ENCODE data around the gene HNRNPLL. TPM values are rescaled to one million over a fixed set of nuclear protein-coding genes. Genes with fewer than 3 reads are reported as not detected.

Gene HNRNPLL
- total RNA-seq, 2 experiments from 2014 or later, result 50.6 to 52.2 TPM

GRCh38 chr2:38523728-38524437, 78.8 kb downstream of the HNRNPLL start:
- Mint-ChIP-seq H3K9me3 (no peaks in the 10 kb centered on the region), H3K27ac (no peak overlapping the region), H3K27me3 (peaks cover 29% of the 10 kb centered on the region), H3K4me1 (peaks cover 5% of the 10 kb centered on the region), H3K4me3 (no peak overlapping the region), H3K36me3 (no peaks in the 10 kb centered on the region)
- no peak for DNase-seq

DNA sequence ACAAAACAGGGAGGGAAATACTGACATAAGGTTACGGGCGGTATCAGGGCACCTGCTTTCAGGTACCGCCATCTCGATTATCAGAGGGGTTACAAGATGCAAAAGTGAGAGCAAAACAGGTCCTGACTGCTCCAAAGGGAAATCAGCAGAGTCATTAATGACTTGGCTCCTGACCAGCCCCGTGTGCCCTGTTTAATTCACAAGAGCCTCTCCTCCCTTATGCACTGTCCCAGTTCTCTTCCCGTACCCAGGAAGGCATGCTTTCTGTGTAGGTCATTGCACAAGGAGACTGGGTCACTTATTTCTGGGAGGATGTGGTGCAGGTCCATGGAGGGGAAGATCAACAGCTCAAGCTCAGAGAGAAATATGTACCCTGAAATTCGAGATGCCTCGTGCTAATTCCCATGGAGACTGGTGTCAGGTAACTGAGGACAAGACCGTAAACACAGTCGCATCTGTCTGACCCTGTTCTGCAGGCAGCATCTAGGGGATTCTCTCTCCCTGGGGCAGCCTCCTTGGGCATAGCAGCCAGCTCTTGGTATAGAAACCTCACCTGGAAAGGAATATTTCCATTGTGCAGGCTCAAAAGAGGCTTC, 79.9 kb downstream of the HNRNPLL start:
- Mint-ChIP-seq H3K27ac (no peak overlapping the region), H3K4me3 (no peak overlapping the region), H3K4me1 (no peaks in the 10 kb centered on the region), H3K27me3 (peaks cover 21% of the 10 kb centered on the region), H3K9me3 (no peaks in the 10 kb centered on the region), H3K36me3 (no peaks in the 10 kb centered on the region)
- DNase-seq, result no peak

DNA sequence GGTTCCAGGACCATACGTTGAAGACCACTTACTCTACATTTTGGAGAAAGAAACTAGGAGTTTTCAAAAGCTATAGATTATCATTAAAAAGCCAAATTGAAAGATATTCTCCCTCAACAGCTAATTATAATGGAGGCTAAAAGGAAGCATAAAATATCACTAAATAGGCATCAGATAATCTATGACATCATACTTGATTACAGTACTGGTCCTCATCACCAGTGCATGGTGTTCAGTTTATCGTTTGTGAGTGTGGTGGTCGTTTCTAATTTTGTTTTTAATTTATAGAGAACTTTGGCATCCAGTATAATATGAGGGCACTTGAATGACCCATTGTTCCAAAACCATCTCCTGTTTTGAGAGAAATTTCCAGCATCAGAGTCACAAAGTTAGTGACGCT, 80.9 kb downstream of the HNRNPLL start:
- no peak overlapping the region for H3K4me3 Mint-ChIP-seq
- no peaks in the 10 kb centered on the region for H3K4me1 Mint-ChIP-seq
- peaks cover 14% of the 10 kb centered on the region for H3K27me3 Mint-ChIP-seq
- no peaks in the 10 kb centered on the region for H3K9me3 Mint-ChIP-seq
- DNase-seq, result no peak
- H3K36me3 Mint-ChIP-seq, result no peaks in the 10 kb centered on the region
- no peak overlapping the region for H3K27ac Mint-ChIP-seq

GRCh38 chr2:38517284-38517683, 85.4 kb downstream of the HNRNPLL start:
- Mint-ChIP-seq H3K9me3 (no peaks in the 10 kb centered on the region), H3K27me3 (no peaks in the 10 kb centered on the region), H3K4me3 (no peak overlapping the region), H3K36me3 (no peaks in the 10 kb centered on the region), H3K27ac (no peak overlapping the region), H3K4me1 (no peaks in the 10 kb centered on the region)
- no peak for DNase-seq

DNA sequence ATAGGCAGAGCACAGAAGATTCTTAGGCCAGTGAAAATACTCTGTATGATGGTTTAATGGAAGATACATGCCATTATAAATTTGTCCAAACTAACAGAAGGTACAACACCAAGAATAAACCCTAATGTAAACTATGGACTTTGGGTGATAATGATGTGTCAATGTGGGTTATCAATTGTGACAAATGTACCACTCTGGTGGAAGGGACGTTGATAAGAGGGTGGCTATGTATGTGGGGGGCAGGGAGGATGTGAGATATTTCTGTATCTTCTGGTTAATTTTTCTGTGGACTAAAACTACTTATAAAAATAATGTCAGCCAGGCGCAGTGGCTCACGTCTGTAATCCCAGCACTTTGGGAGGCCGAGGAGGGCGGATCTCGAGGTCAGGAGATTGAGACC, 86.2 kb downstream of the HNRNPLL start:
- Mint-ChIP-seq H3K4me1 (no peaks in the 10 kb centered on the region), H3K9me3 (no peaks in the 10 kb centered on the region), H3K4me3 (no peak overlapping the region), H3K36me3 (no peaks in the 10 kb centered on the region), H3K27ac (no peak overlapping the region), H3K27me3 (no peaks in the 10 kb centered on the region)
- DNase-seq, result no peak

DNA sequence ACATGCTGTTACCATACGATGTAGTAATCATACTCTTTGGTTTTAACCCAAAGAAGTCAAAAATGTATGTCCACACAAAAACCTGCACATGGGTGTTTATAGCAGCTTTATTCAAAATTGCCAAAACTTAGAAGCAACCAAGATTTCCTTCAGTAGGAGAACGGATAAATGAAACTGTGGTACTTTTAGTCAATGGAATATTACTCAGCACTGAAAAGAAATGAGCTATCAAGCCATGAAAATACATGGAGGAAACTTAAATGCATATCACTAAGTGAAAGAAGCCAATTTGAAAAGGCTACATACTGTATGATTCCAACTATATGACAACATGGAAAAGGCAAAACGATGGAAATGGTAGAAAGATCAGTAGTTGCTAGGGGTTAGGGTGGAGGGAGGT, 86.6 kb downstream of the HNRNPLL start:
- no peaks in the 10 kb centered on the region for H3K4me1 Mint-ChIP-seq

GRCh38 chr2:38515155-38516074, 87.3 kb downstream of the HNRNPLL start:
- H3K4me3 Mint-ChIP-seq, result no peak overlapping the region
- H3K27me3 Mint-ChIP-seq, result no peaks in the 10 kb centered on the region
- H3K9me3 Mint-ChIP-seq, result no peaks in the 10 kb centered on the region
- DNase-seq, result no peak
- H3K4me1 Mint-ChIP-seq, result no peaks in the 10 kb centered on the region
- H3K27ac Mint-ChIP-seq, result no peak overlapping the region
- H3K36me3 Mint-ChIP-seq, result no peaks in the 10 kb centered on the region

More for the DNA sequence above, 86.6 kb downstream of the HNRNPLL start:
- no peak for DNase-seq
- no peak overlapping the region for H3K4me3 Mint-ChIP-seq
- no peaks in the 10 kb centered on the region for H3K27me3 Mint-ChIP-seq
- no peaks in the 10 kb centered on the region for H3K9me3 Mint-ChIP-seq
- H3K27ac Mint-ChIP-seq, result no peak overlapping the region
- H3K36me3 Mint-ChIP-seq, result no peaks in the 10 kb centered on the region

DNA sequence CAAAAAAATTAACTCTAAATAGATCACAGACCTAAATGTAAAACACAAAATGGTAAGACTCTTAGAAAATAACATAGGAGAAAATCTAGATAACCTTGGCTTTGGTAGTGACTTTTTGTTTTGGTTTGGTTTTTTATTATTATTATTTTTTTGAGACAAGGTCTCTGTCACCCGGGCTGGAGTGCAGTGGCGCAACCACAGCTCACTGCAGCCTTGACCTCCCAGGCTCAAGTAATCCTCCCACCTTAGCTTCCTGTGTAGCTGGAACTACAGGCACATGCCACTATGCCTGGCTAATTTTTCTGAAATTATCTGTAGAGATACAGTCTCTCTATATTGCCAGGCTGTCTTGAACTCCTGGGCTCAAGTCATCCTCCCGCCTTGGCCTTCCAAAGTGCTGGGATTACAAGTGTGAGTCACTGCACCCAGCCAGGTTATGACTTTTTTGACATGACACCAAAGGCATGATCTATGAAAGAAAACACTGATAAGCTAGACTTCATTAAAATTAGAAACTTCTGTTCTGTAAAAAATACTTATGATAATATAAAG, 88.0 kb downstream of the HNRNPLL start:
- Mint-ChIP-seq H3K9me3 (no peaks in the 10 kb centered on the region), H3K27ac (no peak overlapping the region), H3K4me1 (no peaks in the 10 kb centered on the region), H3K27me3 (no peaks in the 10 kb centered on the region), H3K36me3 (no peaks in the 10 kb centered on the region), H3K4me3 (no peak overlapping the region)
- DNase-seq, result no peak

GRCh38 chr2:38512211-38512610, 90.5 kb downstream of the HNRNPLL start:
- H3K4me3 Mint-ChIP-seq, result no peak overlapping the region
- no peak overlapping the region for H3K27ac Mint-ChIP-seq
- peaks cover 4% of the 10 kb centered on the region for H3K4me1 Mint-ChIP-seq
- no peaks in the 10 kb centered on the region for H3K36me3 Mint-ChIP-seq
- DNase-seq, result no peak
- H3K9me3 Mint-ChIP-seq, result no peaks in the 10 kb centered on the region
- H3K27me3 Mint-ChIP-seq, result no peaks in the 10 kb centered on the region

Other genes with a start within 250 kb of the HNRNPLL start
- gene ATL2, start 225.7 kb downstream of the HNRNPLL start, total RNA-seq, result 10 to 100 TPM; 55.4 to 60.4 TPM
- gene GALM, start 63.2 kb upstream of the HNRNPLL start, total RNA-seq, result 10 to 100 TPM; 42.0 to 42.2 TPM
- gene SRSF7, start 148.4 kb upstream of the HNRNPLL start, total RNA-seq, result 100 to 1,000 TPM; 381 to 392 TPM
- 10 to 100 TPM; 38.6 to 43.3 TPM for gene GEMIN6, start 175.3 kb upstream of the HNRNPLL start, total RNA-seq